ENCODE results near the gene METRNL.

DNA sequence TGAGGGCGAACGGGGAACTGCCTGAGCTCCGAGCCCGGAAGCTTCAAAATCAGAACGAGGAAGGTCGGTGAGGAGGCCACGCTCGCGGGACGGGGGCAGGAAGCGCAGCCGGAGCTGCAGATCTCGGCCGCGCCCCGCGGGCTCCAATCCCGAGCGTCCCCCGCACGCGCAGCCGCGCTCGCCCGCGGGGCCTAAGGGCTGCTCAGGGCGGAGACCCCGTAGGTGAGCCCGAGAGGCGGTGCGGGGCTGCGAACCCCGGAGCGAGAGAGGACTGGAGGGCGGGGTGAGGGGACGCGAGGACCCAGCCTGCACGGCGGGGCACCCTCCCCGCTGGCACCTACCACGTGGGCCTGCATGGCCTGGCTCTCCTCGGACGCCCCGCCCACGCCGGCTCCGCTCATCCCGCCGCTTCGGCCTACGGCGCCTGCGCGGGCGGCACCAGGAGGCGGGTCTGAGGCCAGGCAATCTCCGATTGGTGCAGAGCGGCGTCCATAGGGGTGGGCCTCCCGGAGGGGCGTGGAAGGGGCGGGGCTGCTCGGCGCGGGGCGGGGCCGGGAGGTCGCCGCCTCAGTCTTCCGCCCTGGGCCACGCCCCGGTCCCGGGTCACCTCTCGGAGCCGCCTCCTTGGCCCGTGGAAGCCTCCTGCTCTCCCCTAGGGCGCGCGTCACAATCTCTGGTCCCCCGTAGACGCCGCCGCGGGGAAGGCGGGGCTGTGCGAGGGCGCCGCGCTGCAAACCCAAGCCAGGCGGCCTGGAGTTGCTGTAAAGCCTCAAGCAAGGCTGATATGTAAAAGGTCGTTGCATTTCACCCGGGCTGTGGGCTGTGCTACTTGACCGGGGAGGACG lies 27.8 kb upstream of the METRNL start:
- TF ChIP-seq, protein P1, sequence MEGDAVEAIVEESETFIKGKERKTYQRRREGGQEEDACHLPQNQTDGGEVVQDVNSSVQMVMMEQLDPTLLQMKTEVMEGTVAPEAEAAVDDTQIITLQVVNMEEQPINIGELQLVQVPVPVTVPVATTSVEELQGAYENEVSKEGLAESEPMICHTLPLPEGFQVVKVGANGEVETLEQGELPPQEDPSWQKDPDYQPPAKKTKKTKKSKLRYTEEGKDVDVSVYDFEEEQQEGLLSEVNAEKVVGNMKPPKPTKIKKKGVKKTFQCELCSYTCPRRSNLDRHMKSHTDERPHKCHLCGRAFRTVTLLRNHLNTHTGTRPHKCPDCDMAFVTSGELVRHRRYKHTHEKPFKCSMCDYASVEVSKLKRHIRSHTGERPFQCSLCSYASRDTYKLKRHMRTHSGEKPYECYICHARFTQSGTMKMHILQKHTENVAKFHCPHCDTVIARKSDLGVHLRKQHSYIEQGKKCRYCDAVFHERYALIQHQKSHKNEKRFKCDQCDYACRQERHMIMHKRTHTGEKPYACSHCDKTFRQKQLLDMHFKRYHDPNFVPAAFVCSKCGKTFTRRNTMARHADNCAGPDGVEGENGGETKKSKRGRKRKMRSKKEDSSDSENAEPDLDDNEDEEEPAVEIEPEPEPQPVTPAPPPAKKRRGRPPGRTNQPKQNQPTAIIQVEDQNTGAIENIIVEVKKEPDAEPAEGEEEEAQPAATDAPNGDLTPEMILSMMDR (conservative IDR thresholded peaks at IDR 0.05; ENCODE audit: low read depth, low read length): no peak
- no peak for TF ChIP-seq EZH2 (IDR thresholded peaks at IDR 0.05; ENCODE audit: low read length, unreplicated experiment)

Measured in PC-3 (cell line).